Glomerular visceral epithelial cell (primary cell): ENCODE results near the gene MYL12A.
A peak's percentile ranks its signal among the peaks of the same experiment; 100 is the strongest.
"Not testable (repeated sequence)": the region's sequence is repeated elsewhere in the genome, so short reads cannot be mapped to it uniquely, and the experiment has no call there.

Experiments
- DNase-seq: peaks from one replicate; pipeline ENCODE4 v3.0.0-alpha.2; 2016; ENCODE audit errors: extremely low spot score

Gene MYL12A

GRCh38 chr18:3247240-3248061 is at the start of gene MYL12A:
TSS of gene MYL12A (plus strand) at chr18:3247801. CDS start at chr18:3253248, 5,447 bp downstream.
- peak; percentile 99 for DNase-seq

- not testable (repeated sequence) for DNase-seq
These were observed 49.2 kb upstream of the MYL12A start for GRCh38 chr18:3198260-3198860.

GRCh38 chr18:3199942-3200645 is 47.5 kb upstream of the MYL12A start:
- no peak for DNase-seq

- no peak for DNase-seq
These were observed 42.4 kb upstream of the MYL12A start for GRCh38 chr18:3205239-3205638.

- DNase-seq = peak; percentile 31
These were observed 40.0 kb upstream of the MYL12A start for GRCh38 chr18:3207565-3207964.

- DNase-seq = no peak
These were observed 37.6 kb upstream of the MYL12A start for GRCh38 chr18:3209859-3210569.

- DNase-seq = no peak
These were observed 36.2 kb upstream of the MYL12A start for GRCh38 chr18:3211236-3211992.

GRCh38 chr18:3212657-3213056 is 34.9 kb upstream of the MYL12A start:
- DNase-seq = no peak

GRCh38 chr18:3213300-3214059 is 34.1 kb upstream of the MYL12A start:
- DNase-seq = no peak

GRCh38 chr18:3214855-3215637 is 32.6 kb upstream of the MYL12A start:
- DNase-seq = no peak

GRCh38 chr18:3216987-3217386 is 30.6 kb upstream of the MYL12A start:
- no peak for DNase-seq

GRCh38 chr18:3217948-3218647 is 29.5 kb upstream of the MYL12A start:
- no peak for DNase-seq

- DNase-seq = no peak
These were observed 28.8 kb upstream of the MYL12A start for GRCh38 chr18:3218819-3219218.

GRCh38 chr18:3219241-3219630 is 28.4 kb upstream of the MYL12A start:
- no peak for DNase-seq

GRCh38 chr18:3219631-3220335 is 27.8 kb upstream of the MYL12A start, which contains the start of gene MYOM1:
TSS of gene MYOM1 (minus strand) at chr18:3219968. CDS start at chr18:3215223, 4,745 bp downstream.
- DNase-seq = no peak

GRCh38 chr18:3220868-3221267 is 26.7 kb upstream of the MYL12A start:
- DNase-seq = not testable (repeated sequence)

GRCh38 chr18:3221496-3221895 is 26.1 kb upstream of the MYL12A start:
- no peak for DNase-seq

- no peak for DNase-seq
These were observed 24.2 kb upstream of the MYL12A start for GRCh38 chr18:3223356-3223755.
